LHCN-M2 (cell line): ENCODE measurements around the gene CTIF. TPM values are rescaled to one million over a fixed set of nuclear protein-coding genes. Genes with fewer than 3 reads are reported as not detected.

Experiments
- DNase-seq: peaks from one replicate; pipeline ENCODE4 v3.0.0-alpha.2; 2012; ENCODE audit warnings: low read depth
- total RNA-seq: library from RNA; depleted of rRNA; stranded (reverse); fragments of >200 nt; gene quantifications from 2 replicates; pipeline ENCODE4 v1.2.3, GENCODE V29; 2014

The CTIF gene
- total RNA-seq, 1 experiment from 2014 or later = 18.1 TPM

DNA sequence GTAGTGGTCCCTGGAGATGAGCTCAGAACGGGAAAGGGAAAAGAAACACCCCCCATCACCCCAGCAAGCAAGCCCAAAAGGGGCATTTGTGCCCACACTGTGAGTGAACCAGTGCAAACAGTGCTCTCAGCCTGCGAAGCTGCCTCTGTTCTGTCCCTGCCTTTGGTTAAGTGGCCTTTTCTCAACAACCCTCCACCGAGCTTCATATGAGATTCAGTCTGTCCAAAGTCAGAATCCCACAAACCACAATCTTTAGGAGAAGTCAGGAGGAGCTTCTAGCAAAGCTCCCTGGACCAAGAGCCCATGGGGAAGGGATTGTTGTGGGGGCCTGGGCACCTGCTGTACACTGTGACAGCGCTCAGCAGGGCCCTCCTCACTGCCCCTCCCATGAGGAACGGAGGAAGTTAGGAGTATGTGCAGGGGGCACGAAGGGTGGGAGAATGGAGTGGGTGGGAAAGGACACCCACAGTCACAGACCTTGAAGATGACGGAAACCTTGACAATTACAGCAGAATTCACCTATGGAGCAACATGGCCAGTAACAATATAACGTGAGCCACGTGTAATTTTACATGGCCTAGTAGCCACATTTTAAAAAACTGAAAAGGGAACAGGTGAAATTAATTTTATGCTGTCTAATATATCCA lies 292.4 kb downstream of the CTIF start:
- DNase-seq = no peak

- no peak for DNase-seq
Observed at GRCh38 chr18:48831802-48832201, 293.0 kb downstream of the CTIF start.

GRCh38 chr18:48832938-48833700 lies 294.3 kb downstream of the CTIF start:
- DNase-seq = peak; percentile 90

- DNase-seq = peak; percentile 21
Observed at GRCh38 chr18:48833701-48834412, 295.0 kb downstream of the CTIF start.

GRCh38 chr18:48834413-48835031 lies 295.7 kb downstream of the CTIF start:
- DNase-seq = peak; percentile 96

GRCh38 chr18:48835119-48835518 lies 296.3 kb downstream of the CTIF start:
- DNase-seq = peak; percentile 35

DNA sequence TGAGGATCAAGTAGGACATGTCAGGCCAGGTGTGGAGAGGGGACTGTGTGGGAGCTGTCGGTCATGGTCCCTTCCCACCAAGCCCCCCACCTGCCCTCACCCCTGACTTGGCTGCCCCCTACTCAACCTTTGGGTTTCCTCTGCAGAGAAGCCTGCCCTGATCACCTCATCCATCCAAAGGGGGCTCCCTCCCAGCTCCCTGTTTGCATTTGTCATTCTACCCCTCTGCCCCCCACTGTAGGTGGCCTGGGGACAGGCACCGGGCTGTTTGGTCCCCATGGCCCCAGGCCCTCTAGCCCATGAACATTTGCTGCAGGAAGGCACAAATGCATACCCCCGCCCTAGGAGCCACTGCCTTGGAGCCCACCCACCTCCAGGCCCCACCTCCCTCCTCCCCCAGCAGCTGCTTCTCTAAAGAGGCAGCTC lies 296.9 kb downstream of the CTIF start:
- DNase-seq = no peak

DNA sequence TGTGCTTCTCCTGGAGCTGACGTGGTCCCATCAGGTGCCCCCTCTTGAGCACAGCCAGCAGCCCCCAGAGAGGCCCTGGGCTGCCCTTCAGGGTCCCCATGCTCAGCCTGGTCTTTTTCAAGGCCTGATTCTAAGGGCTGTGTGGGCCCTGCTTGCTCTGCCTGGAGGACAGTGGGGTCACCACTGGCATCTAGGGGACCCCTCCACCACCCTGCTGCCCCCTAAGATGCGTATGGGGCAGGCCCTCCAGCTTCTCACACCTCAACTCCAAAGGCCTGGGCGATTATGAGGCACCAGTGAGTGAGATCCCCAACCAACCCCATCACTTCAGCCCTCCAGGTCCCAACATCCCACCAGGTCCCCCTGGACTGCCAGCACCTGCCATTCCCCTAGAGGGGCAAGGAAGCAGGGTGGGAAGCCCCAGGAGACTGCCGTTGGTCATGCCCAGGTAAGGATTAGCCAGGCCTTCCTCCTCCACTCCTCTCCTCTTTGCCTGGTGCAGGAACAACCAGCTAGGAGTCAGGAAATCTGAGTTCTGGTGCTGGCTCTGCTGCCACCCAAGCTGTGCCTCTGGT lies 297.5 kb downstream of the CTIF start:
- no peak for DNase-seq

DNA sequence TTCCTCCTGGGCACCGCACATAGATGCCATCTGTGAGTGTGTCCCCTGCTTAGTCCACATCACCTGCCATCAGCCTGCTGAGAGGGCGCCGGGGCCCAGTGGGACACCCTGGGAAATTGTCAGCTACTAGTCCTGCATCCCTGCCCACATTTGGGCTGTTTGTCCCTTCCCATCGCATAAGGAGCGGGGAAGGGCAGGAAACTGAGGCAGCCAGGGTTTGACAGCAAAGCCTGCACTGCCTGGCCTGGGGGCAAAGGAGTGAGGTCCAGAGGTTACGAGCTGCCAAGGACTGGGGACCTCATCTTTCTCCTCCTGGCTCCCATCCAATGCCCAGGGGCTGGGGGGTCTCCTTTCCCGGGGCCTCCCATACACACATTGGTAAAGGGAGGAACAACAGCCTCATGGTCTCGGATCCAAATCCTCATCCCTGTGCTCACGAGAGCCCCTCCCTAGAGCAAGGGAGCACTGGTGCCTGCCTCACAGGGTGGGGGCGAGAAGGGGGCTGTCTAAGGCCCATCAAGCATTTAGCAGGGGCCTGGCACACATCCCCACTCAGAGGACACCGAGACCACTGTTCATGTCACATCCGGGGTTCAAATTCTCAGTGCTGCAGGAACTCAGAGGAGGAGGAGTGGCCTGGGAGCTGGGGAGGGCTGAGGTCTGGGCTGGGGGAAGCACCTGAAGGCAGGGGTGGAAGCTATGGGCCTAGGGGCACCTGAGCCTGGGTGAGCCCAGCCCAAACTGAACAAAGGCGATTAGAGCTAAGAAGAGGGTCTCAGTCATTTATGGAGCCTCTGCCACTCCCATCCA lies 298.2 kb downstream of the CTIF start:
- DNase-seq = no peak

DNA sequence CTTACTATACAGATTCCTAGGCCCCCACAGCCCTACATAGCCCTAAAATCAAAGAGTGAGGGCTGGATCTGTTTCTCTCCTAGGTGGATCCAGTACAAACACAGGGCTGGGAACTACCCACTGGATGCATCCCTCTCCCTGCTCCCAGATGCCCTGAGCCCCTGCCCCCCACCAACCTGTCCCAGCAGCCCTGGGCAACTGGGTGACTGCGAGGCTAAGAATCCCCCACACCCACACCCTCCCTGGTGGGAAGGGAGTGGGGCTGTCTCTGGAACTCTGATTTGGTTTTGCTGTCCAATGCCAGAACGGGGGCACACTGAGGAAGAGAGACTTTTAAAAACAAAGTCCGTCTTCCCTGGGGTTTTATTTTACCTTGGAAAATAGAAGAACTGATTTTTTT lies 298.8 kb downstream of the CTIF start:
- no peak for DNase-seq

DNA sequence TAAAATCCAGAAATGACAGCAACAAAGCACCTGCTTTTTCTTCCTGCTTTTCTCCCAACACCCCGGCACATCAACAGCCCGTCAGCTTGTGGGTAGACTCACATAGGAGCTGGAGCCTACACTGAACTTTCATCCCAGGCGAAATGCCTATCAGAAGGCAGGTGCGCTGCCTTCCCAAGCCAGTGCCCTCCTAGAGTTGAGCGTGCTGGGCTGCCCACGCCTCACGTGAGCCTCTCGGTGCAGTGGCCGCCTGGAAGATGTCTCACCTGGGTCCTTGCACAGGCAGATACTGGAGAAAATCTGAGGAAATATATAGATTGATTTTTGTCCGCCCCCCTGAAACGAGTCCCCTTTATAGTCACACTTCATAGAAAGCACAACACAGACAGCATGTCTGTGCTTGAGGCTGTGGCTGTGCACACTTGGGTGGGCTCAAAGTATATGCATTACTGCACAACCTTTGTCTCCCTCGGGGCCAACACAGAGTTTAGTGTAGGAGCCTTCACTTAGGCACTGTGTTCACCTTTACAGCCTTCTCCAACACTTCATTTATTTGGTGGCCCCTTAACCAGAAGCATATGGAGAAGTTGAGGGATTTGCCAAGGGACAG lies 299.4 kb downstream of the CTIF start:
- no peak for DNase-seq

DNA sequence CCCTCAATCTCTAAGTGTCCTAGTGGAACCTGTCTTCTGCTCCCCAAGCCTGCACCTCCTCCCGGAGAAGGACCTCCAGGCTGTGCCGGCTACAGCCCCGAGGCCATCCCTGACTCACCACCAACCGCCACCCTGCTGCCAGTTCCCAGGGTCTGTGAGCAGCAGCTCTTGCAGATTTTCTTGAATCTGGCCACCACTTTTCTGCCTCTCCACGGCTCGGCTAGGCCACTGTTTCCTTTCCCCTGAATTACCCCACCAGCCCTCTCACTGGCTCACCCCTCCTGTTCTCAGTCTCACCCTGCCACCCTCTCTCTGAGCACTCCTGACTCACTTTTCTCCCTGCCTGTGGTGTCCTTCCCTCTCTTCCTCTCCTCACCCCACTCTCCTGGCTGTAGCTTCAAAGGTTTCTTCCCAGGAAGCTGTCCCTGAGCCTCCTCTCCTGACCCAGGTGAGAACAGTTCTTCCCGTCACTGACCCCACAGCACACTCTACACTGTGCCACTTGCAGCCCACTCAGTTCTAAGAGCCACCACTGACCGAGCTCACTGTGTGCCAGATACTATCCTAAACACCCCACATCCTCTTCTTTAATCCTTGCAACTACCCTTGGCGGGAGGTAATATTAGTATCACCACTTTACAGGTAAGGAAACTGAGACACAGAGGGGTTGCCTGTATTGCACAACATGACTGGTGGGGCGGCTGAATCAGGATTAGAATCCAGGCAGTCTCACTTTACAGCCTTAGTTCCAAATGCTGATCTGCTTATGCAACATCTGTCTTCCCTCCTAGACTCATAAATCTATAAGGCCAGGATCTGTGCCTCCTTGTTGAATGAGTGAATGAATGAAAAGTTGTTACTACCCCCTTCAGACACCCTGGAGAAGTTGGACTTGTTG lies 300.3 kb downstream of the CTIF start:
- peak; percentile 65 for DNase-seq

GRCh38 chr18:48839819-48840490 lies 301.1 kb downstream of the CTIF start:
- DNase-seq = no peak

DNA sequence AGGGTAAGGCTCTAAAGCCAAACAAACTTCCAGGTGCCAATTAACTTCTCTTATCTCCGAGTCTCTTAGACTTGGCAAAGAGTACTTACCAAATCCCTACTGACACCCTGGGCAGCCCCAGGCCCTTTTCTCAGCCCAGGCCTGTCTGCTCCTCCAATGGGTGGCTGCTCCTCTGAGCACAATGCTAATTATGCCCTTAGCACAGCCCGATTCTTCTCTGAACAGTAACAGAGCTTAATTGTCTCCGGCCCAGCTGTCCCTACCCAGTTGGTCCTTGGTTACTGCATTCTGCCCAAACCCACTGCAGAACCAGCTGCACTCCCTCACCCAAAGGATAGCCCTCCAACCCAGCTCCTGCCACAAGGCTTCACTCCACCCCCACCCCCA lies 301.7 kb downstream of the CTIF start:
- no peak for DNase-seq

DNA sequence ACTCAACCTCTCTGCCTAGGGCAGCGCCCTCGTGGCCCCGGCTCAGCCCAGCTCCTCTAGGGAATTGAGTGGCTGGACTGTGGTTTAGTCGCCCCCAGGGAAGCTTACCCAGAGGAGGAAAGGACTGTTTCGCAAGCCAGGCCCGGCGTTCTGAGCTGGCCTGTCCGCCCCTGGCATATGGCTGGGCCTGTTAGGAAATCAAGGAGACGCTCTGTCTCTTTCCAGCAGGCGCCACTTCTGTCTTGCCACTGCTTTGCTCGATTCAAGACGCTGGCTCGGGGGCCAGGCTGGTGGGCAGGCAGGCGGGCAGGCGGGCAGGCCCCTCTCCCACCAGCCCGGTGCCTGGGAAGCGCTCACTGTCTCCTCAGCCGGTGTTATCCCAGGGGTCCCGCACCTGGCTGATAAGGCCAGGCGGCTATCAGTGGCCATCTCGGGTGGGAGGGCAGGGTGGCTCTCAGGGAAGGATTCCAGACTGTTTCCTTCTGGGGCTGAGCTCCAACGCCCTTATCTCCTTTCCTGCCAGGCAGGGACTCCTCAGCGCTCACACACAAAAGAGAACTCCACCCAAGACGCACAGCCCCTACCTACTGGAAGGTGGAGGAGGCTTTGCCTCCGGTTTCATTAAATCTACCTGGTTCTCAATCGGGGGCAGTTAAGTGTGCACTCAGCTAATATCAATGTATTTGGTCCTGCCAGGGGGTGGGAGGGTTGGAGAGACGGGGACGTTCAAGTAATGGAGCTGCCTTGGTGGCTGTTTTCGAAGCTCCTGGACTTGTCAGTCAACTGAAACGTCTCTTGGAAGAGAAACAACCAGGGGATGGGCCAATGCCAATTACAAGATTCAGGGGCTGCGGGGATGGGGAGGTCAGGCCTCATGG lies 302.8 kb downstream of the CTIF start:
- DNase-seq = peak; percentile 63

GRCh38 chr18:48842259-48843061 lies 303.6 kb downstream of the CTIF start:
- DNase-seq = no peak

DNA sequence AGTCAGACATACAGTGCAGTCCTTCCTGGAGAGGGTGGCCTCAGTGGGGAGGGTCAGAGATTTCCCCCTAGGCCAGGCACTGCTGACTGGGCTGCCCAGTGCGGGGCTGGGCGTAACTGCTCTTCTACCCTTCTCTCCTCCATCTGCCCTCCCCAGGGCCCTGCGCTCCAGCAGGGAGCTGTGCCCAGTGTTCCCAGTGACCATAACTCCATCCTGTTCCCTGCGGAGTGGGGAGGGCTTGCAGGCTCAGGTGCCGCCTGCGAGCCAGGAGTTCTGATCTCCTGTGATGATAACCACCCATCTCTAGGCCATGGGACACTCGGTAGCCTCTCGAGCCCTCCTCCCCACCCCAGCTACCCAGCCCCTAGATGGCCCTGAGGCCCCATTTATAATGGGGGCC lies 304.3 kb downstream of the CTIF start:
- no peak for DNase-seq
